22Rv1 (cell line): ENCODE data around the gene EPB42.

Source experiments
- H3K27ac ChIP-seq: fragments of 450-650 bp; 2 replicates; pipeline ENCODE4 v1.5.1; 2017
- ZFX ChIP-seq: fragments of 450-650 bp; IDR thresholded peaks from 2 replicates; pipeline ENCODE4 v1.6.1; 2017; ENCODE audit warnings: antibody characterized with exemption, borderline replicate concordance
- TF ChIP-seq, protein P1 (sequence below): fragments of 450-650 bp; IDR thresholded peaks from 2 replicates; pipeline ENCODE4 v1.5.1; 2017; ENCODE audit warnings: mild to moderate bottlenecking

Gene EPB42

DNA sequence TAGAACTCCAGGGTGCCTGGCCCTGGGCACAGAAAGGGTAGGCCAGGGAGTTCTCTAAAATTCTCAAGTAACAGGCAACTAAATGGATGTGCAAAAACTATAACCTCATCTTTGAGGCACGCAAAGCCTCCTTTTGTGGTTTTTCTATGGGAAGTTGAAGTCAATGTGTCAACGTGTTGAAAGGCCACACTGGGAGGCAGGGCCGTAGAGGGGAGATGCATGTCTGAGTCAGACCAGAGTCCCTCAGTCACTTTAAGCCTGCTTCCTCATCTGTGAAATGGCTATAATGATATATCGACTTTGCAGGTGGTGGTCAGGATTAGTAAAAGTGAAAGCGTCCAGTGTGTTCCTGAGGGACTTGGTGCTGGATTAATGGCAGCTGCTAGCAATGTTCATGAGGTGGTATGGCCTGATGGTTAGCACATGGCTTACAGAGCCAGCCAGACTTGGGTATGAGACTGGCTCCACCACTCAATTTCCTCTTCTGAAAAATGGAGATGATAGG is 28.9 kb upstream of the EPB42 start:
- H3K27ac ChIP-seq, result no peak overlapping the region
- no peak for TF ChIP-seq ZFX
- TF ChIP-seq, protein P1, sequence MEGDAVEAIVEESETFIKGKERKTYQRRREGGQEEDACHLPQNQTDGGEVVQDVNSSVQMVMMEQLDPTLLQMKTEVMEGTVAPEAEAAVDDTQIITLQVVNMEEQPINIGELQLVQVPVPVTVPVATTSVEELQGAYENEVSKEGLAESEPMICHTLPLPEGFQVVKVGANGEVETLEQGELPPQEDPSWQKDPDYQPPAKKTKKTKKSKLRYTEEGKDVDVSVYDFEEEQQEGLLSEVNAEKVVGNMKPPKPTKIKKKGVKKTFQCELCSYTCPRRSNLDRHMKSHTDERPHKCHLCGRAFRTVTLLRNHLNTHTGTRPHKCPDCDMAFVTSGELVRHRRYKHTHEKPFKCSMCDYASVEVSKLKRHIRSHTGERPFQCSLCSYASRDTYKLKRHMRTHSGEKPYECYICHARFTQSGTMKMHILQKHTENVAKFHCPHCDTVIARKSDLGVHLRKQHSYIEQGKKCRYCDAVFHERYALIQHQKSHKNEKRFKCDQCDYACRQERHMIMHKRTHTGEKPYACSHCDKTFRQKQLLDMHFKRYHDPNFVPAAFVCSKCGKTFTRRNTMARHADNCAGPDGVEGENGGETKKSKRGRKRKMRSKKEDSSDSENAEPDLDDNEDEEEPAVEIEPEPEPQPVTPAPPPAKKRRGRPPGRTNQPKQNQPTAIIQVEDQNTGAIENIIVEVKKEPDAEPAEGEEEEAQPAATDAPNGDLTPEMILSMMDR, result no peak

DNA sequence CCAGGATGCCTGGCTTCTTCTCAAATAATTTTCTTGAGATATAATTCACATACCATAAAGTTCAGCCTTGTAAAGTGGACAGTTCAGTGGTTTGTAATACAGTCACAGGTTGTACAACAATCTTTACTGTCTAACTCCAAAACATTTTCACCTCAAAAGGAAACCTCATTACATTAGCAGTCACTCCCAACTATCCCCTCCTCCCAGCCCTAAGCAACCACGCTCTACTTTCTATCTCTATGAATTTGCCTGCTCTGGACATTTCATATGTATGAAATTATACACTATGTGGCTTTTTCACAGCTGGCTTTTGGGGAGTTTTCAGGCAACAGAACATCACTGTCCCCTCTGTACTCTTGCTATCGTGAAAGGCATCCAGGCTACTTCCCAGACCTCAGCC is 28.4 kb upstream of the EPB42 start:
- H3K27ac ChIP-seq, result no peak overlapping the region
- TF ChIP-seq, protein P1, result no peak
- TF ChIP-seq ZFX, result no peak

DNA sequence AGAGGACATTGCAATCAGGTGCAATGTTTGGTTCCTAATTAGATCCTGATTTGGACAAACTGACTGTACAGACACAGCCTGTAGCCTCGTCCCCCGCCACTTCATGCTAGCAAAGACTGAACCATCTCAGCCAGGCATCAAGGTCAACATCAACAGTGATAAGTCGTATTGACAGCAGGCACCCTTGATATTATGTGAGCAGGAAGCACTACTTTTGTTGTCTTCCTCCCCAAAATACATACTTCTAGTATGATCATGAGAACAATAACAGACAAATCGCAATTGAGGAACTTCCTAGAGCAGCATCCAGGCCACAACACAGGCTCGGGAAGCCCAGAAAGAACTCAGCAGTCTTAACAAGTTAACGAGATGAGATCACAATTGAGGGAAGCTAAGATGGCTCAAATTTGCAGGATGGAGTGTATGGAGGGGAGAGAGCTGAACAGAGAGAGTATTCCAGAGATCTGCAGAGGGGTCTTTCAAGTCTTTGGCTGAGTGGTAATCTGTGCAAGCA is 25.5 kb upstream of the EPB42 start:
- no peak overlapping the region for H3K27ac ChIP-seq
- TF ChIP-seq, protein P1, result no peak
- TF ChIP-seq ZFX, result no peak

DNA sequence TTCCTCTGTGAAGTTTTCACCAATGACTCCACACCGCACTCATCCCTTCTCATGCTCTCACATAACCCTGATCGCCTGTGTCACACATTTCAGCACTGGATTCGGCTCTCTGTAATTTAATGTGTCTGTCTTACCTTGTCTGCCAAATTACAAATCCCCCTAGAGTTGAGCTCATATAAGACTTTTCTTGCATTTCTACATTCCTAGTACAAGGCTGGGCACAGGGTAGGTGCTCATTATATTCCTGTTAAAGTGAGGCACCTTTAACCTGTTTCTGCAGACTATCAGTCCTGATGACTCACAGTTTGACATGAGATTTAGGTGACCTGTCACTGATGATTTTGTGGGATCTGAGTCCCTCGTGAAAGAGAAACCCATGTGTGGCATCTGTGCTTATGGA is 23.3 kb upstream of the EPB42 start:
- no peak for TF ChIP-seq ZFX
- TF ChIP-seq, protein P1, result no peak
- H3K27ac ChIP-seq, result no peak overlapping the region

DNA sequence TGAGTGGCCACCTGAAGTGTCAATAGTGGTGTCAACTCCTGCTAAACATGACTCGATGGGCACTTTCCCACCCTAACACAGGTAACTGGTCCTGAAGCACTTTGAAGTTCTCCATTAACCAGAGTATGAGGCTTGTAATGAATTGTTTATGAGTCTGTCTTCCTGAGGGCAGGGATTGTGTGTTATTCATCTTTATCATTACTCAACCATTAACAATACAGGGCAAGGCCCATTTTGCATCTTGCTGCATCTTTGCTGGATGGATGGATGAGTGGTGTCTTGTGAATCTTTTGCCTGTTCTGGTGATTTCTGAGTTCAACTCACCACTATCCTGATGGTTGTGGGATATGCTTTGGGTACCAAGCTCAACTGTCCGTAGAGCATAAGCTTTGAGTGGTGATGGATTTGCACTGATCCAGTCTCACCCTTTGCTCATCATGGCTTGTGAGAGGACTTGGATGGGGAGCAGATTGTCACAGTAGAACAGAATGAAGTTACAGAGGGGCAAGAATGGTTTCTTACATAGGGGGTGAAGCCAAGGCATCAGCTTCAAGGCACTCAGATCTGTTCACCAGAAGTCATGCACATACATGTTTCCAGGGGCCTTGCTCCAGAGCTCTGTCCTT is 22.3 kb upstream of the EPB42 start:
- no peak overlapping the region for H3K27ac ChIP-seq
- TF ChIP-seq ZFX, result no peak
- TF ChIP-seq, protein P1, result no peak

DNA sequence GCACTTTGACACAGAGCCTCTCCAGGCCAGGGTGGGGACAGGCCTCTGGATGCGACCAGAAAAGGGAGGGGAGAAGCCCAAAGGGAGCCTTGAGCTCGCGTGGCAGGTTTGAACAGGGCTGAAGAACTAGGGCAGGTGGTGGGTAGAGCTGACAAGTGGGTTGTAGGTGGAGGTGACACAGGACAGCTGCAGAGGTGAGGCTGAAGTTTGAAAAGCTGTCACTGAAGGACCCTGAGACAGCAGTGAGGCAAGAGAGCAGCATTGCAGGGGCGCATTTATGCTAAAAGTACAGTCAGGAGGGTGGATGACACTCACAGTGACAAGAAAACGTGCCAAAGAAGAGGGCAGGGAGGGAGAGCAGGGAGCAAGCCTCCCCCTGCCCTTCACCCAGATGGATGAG is 21.8 kb upstream of the EPB42 start:
- TF ChIP-seq, protein P1, result no peak
- TF ChIP-seq ZFX, result no peak

DNA sequence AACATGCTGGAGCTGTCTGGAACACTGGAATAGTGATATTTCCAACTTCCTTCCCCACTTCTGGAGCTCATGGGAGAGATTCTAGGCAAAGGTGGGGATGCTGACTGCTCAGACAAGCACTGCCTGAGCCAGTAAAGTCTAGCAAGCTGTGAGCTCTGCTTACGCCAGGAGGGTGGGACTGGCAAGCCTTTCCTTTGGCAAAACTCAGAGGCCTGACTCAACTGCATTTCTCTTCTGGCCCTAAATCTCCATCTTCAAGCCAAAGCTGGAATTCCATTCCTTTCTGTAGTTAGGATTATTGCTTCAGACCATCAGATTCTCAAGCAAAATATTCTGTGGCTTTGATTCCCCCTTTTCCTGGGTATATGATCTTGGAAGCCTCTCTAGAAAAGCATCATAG is 20.3 kb upstream of the EPB42 start:
- TF ChIP-seq, protein P1, result no peak
- TF ChIP-seq ZFX, result no peak

More for the DNA sequence above, 21.8 kb upstream of the EPB42 start:
- H3K27ac ChIP-seq, result no peak overlapping the region

More for the DNA sequence above, 20.3 kb upstream of the EPB42 start:
- H3K27ac ChIP-seq, result no peak overlapping the region
